Measurements from ENCODE around the gene KIDINS220.

The KIDINS220 gene

GRCh38 chr2:8691859-8692437 is 145.5 kb downstream of the KIDINS220 start:
- no peak for DNase-seq

- DNase-seq: peak; percentile 81
These were observed 151.6 kb downstream of the KIDINS220 start for GRCh38 chr2:8685697-8686358.

GRCh38 chr2:8684878-8685696 is 152.3 kb downstream of the KIDINS220 start:
- DNase-seq: peak; percentile 90

- peak; percentile 74 for DNase-seq
These were observed 152.9 kb downstream of the KIDINS220 start for GRCh38 chr2:8684540-8684877.

- DNase-seq: peak; percentile 70
These were observed 154.4 kb downstream of the KIDINS220 start for GRCh38 chr2:8682719-8683667.

GRCh38 chr2:8681786-8682692 is 155.4 kb downstream of the KIDINS220 start, which contains the start of gene ID2:
Gene ID2, plus strand, starts transcription at chr2:8682056. Its CDS starts 110 bp downstream, at chr2:8682166.
- peak; percentile 100 for DNase-seq

GRCh38 chr2:8680822-8681760 is 156.3 kb downstream of the KIDINS220 start:
- peak; percentile 92 for DNase-seq

GRCh38 chr2:8679827-8680731 is 157.3 kb downstream of the KIDINS220 start:
- peak; percentile 88 for DNase-seq

GRCh38 chr2:8679567-8679826 is 157.9 kb downstream of the KIDINS220 start:
- DNase-seq: no peak
